KMS-11 (cell line): Measurements from ENCODE around the gene PYGL.

Source experiments
- H2AFZ ChIP-seq: fragments of 200-600 bp; sonication (generic); 2 replicates; pipeline ENCODE4 v1.6.1; 2016; ENCODE audit warnings: antibody characterized with exemption, mixed run types, low read depth
- H3K27ac ChIP-seq: fragments of 200-600 bp; sonication (generic); 2 replicates; pipeline ENCODE4 v1.6.1; 2016; ENCODE audit warnings: mild to moderate bottlenecking, mixed run types
- H3K27me3 ChIP-seq: fragments of 200-600 bp; sonication (generic); 2 replicates; pipeline ENCODE4 v1.6.1; 2017; ENCODE audit warnings: mild to moderate bottlenecking, low read depth, mixed run types, moderate library complexity; ENCODE audit not compliant: insufficient read depth
- H3K36me3 ChIP-seq: fragments of 200-600 bp; sonication (generic); 2 replicates; pipeline ENCODE4 v1.6.1; 2017; ENCODE audit warnings: mild to moderate bottlenecking, mixed run types; ENCODE audit not compliant: insufficient read depth
- H3K4me1 ChIP-seq: fragments of 200-600 bp; sonication (generic); 2 replicates; pipeline ENCODE4 v1.6.1; 2016; ENCODE audit warnings: mild to moderate bottlenecking, low read depth, mixed run types; ENCODE audit not compliant: poor library complexity, severe bottlenecking
- H3K4me2 ChIP-seq: fragments of 200-600 bp; sonication (generic); 2 replicates; pipeline ENCODE4 v1.7.0; 2016; ENCODE audit warnings: mild to moderate bottlenecking, mixed run types
- H3K4me3 ChIP-seq: fragments of 200-600 bp; sonication (generic); IDR thresholded peaks from 2 replicates; pipeline ENCODE4 v1.6.1; 2017; ENCODE audit warnings: low read depth, low read length, mixed read lengths; ENCODE audit not compliant: insufficient read depth
- H3K79me2 ChIP-seq: fragments of 200-600 bp; sonication (generic); 2 replicates; pipeline ENCODE4 v1.6.1; 2016; ENCODE audit warnings: low read depth, mixed run types; ENCODE audit not compliant: insufficient read depth
- H3K9ac ChIP-seq: fragments of 200-600 bp; sonication (generic); 2 replicates; pipeline ENCODE4 v1.6.1; 2016; ENCODE audit warnings: mild to moderate bottlenecking, mixed run types
- H4K20me1 ChIP-seq: fragments of 200-600 bp; sonication (generic); 2 replicates; pipeline ENCODE4 v1.6.1; 2016; ENCODE audit warnings: mild to moderate bottlenecking, mixed run types; ENCODE audit not compliant: insufficient read depth
- TF ChIP-seq, protein P1 (sequence below): fragments of 200-600 bp; sonication (generic); conservative IDR thresholded peaks from 2 replicates; pipeline ENCODE4 v1.6.1; 2017; ENCODE audit warnings: low read depth, mild to moderate bottlenecking, antibody characterized with exemption, low read length, moderate library complexity, mixed read lengths

The PYGL gene

DNA sequence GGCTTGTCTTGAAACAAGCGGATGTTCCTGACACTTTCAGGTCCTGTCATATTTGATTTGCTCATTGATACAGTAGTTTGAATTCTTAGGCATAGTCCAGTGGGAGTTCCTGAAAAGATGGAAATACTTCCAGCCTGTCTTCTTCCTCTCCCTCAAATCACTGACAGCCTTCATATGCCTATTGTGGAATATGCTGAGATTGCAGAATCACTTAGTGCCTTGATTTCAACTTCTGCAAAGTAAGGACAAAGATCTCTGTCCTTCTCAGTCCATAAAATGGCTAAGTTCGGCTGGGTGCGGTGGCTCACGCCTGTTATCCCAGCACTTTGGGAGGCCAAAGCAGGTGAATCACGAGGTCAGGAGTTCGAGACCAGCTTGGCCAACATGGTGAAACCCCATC lies 6.7 kb upstream of the PYGL start:
- H3K4me2 ChIP-seq, result no peak overlapping the region
- TF ChIP-seq, protein P1, sequence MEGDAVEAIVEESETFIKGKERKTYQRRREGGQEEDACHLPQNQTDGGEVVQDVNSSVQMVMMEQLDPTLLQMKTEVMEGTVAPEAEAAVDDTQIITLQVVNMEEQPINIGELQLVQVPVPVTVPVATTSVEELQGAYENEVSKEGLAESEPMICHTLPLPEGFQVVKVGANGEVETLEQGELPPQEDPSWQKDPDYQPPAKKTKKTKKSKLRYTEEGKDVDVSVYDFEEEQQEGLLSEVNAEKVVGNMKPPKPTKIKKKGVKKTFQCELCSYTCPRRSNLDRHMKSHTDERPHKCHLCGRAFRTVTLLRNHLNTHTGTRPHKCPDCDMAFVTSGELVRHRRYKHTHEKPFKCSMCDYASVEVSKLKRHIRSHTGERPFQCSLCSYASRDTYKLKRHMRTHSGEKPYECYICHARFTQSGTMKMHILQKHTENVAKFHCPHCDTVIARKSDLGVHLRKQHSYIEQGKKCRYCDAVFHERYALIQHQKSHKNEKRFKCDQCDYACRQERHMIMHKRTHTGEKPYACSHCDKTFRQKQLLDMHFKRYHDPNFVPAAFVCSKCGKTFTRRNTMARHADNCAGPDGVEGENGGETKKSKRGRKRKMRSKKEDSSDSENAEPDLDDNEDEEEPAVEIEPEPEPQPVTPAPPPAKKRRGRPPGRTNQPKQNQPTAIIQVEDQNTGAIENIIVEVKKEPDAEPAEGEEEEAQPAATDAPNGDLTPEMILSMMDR, result no peak
- H4K20me1 ChIP-seq, result no peaks in the 10 kb centered on the region
- no peak overlapping the region for H3K27ac ChIP-seq
- no peaks in the 10 kb centered on the region for H3K4me1 ChIP-seq
- H3K9ac ChIP-seq, result no peak overlapping the region
- no peak overlapping the region for H3K4me3 ChIP-seq
- no peaks in the 10 kb centered on the region for H3K27me3 ChIP-seq
- H3K36me3 ChIP-seq, result no peaks in the 10 kb centered on the region
- no peaks in the 10 kb centered on the region for H3K79me2 ChIP-seq
- H2AFZ ChIP-seq, result no peak overlapping the region

DNA sequence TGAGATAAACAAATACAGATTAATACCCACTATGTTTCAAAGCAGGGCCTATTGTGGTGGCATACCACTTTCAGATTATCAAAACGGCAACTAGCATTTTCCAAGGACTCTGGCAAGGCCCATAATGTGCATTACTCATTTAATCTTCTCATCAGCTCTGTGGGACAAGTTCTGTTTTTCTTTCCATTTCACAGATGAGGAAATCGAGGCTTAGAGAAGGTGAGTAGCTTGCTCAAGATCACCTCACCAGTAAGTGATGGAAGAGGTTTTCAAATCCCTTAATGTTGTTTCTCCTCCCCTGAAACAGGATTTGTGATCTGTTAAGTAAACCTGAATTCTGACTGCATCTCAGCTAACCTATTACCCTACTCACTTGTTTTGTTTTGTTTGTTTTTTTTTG lies 3.9 kb upstream of the PYGL start:
- no peak overlapping the region for H2AFZ ChIP-seq
- H3K9ac ChIP-seq, result no peak overlapping the region
- no peaks in the 10 kb centered on the region for H3K27me3 ChIP-seq
- no peaks in the 10 kb centered on the region for H3K4me1 ChIP-seq
- H3K27ac ChIP-seq, result no peak overlapping the region
- H3K4me2 ChIP-seq, result no peak overlapping the region
- H4K20me1 ChIP-seq, result no peaks in the 10 kb centered on the region
- H3K4me3 ChIP-seq, result no peak overlapping the region
- TF ChIP-seq, protein P1, result no peak
- H3K79me2 ChIP-seq, result no peaks in the 10 kb centered on the region
- no peaks in the 10 kb centered on the region for H3K36me3 ChIP-seq

DNA sequence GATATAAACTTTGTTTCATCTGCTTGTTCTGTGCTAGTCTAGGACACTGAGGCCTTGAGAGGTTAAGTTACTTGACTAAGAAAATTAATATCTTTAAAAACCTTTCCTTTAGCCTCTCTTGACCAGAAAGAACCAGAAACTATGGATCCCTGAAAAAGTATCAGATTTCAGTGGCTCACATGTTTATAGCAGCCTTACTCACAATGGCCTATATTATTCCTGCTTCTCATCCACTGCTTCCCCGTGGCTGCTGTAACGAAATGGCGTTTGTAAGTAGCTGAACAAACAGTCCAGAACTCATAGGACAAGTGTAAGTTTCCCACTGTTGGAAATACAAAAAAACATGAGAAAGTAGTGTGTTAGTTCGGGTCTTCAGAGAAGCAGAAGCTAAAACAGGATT lies 3.2 kb upstream of the PYGL start:
- TF ChIP-seq, protein P1, result no peak
- no peak overlapping the region for H2AFZ ChIP-seq
- H3K36me3 ChIP-seq, result no peaks in the 10 kb centered on the region
- H3K4me2 ChIP-seq, result no peak overlapping the region
- H4K20me1 ChIP-seq, result no peaks in the 10 kb centered on the region
- H3K27ac ChIP-seq, result no peak overlapping the region
- no peak overlapping the region for H3K4me3 ChIP-seq
- no peaks in the 10 kb centered on the region for H3K27me3 ChIP-seq
- no peaks in the 10 kb centered on the region for H3K79me2 ChIP-seq
- H3K9ac ChIP-seq, result no peak overlapping the region
- H3K4me1 ChIP-seq, result no peaks in the 10 kb centered on the region

DNA sequence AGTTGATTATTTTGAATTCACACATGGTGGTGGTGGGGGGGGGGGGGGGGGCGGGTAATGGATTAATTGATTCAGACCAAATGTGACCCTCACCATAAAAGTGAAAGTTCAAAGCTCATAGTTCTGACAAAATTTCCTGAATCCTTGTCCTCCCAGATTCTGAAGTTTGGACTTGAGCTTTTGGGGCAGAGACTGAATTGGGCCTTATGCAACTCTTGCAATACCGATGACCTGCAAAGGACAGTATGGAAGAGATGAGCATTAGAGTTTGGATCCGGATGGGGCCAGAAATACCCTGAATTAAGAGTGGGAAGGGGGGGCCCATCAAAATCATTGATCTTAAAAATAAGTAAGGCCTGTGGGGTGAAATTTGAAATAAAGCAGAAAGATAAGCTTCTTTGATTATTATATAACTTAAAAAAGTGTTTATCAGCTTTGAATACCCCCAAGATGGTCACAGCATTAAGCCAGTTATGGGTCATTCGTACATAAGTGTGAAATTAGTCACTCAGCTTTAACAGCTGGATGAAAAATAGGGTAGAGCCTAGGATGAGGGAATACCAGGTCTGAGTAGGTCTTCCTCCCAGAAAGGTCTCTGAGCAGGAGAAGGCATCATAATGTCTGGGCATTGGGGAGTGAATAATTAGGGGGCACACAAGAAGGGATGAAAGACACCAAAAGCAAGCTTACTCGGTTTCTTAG lies 2.1 kb upstream of the PYGL start:
- Histone ChIP-seq H3K4me3 (no peak overlapping the region), H3K79me2 (no peaks in the 10 kb centered on the region), H2AFZ (no peak overlapping the region), H3K36me3 (no peaks in the 10 kb centered on the region), H4K20me1 (no peaks in the 10 kb centered on the region), H3K9ac (no peak overlapping the region), H3K27ac (no peak overlapping the region), H3K27me3 (no peaks in the 10 kb centered on the region), H3K4me2 (no peak overlapping the region), H3K4me1 (no peaks in the 10 kb centered on the region)
- TF ChIP-seq, protein P1, result no peak
